ENCODE results near the gene MYG1.

MYG1 gene, protein sequence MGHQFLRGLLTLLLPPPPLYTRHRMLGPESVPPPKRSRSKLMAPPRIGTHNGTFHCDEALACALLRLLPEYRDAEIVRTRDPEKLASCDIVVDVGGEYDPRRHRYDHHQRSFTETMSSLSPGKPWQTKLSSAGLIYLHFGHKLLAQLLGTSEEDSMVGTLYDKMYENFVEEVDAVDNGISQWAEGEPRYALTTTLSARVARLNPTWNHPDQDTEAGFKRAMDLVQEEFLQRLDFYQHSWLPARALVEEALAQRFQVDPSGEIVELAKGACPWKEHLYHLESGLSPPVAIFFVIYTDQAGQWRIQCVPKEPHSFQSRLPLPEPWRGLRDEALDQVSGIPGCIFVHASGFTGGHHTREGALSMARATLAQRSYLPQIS

DNA sequence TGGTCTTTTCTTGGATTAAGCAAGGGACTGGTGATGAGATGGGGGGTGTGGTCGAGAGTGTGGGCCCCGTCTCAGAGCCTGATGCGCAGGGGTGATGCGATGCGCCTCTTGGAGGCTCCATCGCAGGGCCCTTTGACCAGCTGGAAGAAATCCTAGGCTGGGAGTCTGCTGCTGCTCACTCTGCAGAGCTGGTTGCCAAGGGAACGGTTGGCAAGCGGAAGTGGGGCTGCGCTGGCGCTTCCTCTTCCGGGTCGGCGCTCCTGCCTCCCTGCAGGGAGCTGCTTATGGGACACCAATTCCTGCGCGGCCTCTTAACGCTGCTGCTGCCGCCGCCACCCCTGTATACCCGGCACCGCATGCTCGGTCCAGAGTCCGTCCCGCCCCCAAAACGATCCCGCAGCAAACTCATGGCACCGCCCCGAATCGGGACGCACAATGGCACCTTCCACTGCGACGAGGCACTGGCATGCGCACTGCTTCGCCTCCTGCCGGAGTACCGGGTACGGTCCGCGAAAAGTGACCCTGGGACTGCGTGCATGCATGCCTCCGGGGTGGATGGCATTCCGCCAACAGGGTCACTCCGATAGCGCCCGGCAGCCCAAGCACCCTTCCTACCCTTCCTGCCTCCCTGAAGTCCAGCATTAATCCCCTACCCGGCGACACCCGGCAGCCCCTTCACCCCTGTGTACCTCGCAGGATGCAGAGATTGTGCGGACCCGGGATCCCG lies at the start of gene MYG1:
Gene MYG1, plus strand, starts transcription at position 242 of the 727 bp plus-strand sequence. Its CDS starts 43 bp downstream, at position 285.
- DNase-seq (ENCODE audit: low read depth in 3 of 3, low spot score in 1 of 3): peak; percentile 52 to 68 (median 64)

DNA sequence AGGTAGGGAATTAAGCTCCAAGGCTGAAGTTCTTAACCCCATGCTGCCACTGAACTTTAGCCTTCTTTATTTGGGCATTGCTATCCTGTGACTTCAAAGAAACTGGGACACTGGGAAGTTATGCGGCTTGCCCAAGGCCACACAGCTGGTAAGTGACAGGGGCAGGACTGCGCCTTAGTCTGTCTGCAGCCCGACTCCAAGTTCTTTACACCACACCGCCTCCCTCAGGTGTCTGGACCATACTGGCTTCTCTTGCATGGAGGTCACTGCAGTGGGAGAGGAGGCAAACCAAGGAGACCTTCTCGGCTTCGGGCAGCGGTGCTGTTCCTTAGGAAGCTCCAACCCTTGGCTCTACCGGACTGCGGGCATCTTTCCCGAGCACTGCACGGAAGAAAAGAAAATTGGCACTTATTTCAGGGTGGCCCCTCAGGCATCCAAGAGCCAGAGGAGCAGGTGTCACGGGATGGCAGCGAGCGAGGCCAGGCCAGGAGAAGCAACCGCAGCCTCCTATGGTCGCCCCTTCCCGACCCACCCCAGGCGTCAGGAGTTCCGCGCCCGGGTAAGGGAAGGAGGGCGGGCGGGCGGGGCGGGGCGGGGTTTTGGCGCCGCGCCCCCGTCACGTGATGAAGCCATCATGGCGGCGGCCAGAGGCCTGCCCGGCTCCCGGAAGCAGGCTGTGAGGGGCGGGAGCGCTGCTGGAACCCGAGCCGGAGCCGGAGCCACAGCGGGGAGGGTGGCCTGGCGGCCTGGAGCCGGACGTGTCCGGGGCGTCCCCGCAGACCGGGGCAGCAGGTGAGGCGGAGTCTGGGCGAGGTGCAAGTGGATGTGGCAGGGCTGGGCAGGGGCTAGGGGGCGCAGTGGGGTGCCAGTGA lies 47.8 kb upstream of the MYG1 start:
- peak; percentile 29 to 50 (median 37) for DNase-seq (ENCODE audit: low read depth in 3 of 3, low spot score in 1 of 3)

DNA sequence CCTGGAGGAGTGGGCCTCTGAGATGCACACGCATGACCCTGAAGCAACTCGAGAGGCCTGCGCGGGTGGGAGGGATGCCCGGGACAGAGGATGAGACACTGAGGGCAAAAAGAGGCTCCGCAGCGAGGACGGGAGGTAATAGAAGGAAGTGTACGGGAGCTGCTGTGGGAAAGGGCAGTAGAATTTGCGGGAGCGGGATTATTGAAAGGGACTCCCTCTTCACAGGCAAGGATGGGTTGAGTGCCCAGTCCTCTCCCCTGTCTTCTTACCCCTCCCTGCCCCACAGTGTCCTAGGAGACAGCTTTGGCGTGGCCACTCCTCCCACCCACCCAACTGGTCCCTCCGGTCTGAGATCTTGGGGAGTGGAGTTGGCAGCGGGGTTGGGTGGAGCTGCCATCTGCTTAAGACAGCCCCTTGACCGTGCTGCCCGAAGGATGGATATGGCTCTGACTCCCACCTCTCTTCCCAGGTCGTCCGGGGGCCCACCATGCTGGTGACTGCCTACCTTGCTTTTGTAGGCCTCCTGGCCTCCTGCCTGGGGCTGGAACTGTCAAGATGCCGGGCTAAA lies 47.1 kb upstream of the MYG1 start:
- no peak for DNase-seq (ENCODE audit: low read depth in 3 of 3, low spot score in 1 of 3)

DNA sequence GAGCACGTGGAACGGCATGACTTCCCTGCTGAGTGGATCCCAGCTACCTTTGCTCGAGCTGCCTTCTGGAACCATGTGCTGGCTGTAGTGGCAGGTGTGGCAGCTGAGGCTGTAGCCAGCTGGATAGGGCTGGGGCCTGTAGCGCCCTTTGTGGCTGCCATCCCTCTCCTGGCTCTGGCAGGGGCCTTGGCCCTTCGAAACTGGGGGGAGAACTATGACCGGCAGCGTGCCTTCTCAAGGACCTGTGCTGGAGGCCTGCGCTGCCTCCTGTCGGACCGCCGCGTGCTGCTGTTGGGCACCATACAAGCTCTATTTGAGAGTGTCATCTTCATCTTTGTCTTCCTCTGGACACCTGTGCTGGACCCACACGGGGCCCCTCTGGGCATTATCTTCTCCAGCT lies 46.2 kb upstream of the MYG1 start:
- DNase-seq (ENCODE audit: low read depth in 3 of 3, low spot score in 1 of 3): no peak

DNA sequence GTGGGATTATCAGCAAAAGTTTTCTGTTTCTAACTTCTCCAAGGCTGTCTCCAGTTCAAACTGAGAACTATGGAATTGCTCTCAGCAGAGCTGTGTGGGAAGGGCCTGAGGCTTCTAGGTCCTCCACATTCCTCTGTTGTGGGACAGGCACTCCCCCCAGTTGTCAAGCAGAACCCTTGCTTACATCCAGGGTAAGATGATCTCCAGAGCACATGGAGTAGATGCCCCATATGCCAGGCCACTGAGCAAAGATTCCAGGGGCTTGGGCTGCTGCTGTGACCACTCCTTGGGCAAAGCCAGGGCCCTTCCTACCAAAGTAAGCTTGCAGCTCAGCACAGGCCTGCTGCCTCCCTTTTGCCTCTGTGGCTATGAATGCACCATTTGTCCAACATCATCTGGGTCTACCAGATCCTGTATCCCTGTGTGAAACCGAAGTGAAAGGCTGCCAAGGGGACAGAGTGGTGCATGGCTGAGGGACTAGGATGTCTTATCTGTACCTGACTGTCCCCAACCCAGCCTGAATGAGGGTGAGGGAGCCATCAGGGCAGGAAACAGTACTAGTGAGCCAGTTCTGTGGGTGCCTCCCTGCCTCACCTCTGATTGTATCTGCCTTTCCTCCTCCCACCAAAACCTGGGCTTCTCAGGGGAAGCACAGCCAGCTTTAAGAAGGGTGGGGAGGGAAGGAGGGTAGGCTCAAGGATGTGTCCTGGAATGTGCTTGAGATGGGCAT lies 44.5 kb upstream of the MYG1 start:
- no peak for DNase-seq (ENCODE audit: low read depth in 3 of 3, low spot score in 1 of 3)

DNA sequence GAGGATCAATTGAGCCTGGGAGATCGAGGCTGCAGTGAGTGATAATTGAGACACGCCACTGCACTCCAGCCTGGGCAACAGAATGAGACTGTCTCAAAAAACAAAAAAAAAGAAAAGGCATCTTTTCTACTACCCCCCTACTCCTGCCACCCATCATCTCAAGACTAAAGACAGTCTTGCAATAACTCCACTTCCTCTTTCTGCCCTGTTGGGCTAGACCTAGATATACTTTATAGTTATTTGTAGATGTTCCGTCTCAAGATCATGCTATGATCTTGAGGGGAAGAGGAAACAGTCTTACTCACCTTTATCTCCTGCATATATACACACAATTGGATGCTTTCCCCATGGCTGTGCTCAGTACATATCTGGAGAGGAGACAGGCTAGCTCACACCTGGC lies 43.5 kb upstream of the MYG1 start:
- DNase-seq (ENCODE audit: low read depth in 3 of 3, low spot score in 1 of 3): no peak

DNA sequence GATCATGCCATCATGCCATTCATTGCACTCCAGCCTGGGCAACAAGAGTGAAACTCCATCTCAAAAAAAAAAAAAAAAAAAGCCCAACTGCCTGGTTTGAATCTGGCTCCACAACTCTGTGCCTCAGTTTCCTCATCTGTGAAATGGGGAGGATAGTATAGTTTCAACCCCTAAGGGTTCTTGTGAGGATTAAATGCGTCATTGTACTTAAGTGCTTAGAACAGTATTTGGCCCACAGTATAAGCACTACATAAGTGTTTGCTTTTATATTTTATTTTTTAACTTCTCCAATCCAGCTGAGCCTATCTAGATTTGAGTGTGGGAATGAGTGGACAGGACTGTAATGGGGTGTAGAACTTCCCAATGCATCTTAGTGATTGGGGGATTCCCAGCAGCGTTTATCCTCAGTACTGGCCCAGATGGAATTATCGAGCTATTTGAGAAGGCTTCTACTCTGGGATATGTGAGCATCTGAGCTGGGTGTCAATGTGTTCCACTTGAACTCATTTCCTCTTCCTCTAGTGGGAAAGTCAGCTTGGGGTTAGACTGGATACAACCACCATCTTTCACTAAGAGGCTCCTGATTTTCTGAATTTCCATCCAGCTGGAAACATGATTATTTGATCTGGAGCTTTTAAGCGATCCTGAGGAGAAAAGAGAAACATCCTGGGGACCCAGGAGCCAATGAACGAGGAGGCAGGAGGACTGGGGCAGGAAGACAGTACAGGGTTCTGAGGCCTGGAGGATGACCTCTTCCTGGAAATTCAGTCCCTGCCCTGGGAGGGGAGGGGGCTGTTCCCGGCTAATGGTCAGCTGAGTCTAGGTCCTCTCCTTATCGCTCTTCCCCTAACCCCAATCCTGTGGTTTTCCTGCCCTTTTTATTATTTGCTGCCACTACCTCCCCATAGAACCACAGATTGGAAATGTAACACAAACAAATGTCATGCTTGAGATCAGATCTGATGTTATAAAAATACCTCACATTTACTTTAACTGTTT lies 40.7 kb upstream of the MYG1 start:
- DNase-seq (ENCODE audit: low read depth in 3 of 3, low spot score in 1 of 3): no peak

DNA sequence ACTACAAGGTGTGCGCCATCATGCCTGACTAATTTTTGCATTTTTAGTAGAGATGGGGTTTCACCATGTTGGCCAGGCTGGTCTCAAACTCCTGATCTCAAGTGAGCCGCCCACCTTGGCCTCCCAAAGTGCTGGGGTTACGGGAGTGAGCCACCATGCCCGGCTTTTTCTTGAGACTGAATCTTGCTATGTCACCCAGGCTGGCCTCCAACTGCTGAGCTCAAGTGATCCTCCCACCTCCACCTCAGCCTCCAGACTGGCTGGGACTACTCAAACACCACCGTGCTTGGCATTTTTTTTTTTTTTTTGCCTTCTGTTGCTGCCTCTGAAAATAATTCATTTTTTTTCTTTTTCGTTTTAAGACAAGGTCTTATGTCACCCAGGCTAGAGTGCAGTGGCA lies 39.6 kb upstream of the MYG1 start:
- DNase-seq (ENCODE audit: low read depth in 3 of 3, low spot score in 1 of 3): no peak

DNA sequence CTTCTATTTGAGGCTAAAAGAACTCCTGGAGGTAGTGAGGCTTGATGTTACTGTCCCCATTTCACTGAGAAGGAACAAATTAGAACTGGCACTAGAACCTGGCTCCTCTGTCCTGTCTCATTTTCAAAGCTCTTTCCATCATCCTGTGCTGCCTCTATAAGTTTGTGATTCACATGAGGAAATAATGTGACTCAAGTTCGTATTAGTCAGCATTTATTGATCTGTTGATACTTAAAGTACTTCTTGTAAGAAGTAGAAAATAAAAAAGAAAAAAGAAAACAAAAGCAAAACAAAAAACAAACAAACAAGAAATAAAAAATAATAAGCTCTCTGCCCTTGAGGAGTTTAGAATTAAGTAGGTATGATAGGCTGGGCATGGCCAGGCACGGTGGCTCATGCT lies 33.7 kb upstream of the MYG1 start:
- DNase-seq (ENCODE audit: low read depth in 3 of 3, low spot score in 1 of 3): no peak

DNA sequence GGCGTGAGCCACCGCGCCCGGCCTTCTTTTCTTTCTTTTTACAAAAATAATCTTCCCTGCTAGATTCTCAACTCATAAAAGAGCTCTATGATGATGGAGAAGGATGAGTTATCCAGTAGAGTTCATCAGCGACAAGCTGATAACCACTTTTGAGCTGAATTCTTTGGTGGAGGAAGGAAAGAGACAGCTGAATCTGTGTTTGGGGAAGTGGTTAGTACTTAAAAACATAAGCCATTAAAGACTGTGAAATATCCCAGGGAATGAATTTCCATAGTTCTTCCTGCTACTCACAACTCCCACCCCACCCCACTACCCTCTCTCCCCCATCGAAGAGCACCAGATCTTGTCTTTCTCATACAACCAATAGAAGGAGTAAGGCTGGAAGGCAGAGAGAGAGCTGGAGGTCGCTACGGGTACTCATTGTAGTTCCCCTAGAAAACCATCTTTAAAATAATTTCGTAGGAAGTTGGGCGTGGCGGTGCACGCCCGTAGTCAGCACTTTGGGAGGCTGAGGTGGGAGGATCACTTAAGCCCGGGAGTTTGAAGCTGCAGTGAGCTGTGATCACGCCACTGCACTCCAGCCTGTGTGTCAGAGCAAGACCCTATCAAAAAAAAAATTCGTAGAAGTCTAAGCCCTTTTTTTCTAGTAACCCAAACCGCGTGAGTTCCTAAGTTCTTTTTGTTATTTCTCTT lies 32.0 kb upstream of the MYG1 start:
- DNase-seq (ENCODE audit: low read depth in 3 of 3, low spot score in 1 of 3): no peak

DNA sequence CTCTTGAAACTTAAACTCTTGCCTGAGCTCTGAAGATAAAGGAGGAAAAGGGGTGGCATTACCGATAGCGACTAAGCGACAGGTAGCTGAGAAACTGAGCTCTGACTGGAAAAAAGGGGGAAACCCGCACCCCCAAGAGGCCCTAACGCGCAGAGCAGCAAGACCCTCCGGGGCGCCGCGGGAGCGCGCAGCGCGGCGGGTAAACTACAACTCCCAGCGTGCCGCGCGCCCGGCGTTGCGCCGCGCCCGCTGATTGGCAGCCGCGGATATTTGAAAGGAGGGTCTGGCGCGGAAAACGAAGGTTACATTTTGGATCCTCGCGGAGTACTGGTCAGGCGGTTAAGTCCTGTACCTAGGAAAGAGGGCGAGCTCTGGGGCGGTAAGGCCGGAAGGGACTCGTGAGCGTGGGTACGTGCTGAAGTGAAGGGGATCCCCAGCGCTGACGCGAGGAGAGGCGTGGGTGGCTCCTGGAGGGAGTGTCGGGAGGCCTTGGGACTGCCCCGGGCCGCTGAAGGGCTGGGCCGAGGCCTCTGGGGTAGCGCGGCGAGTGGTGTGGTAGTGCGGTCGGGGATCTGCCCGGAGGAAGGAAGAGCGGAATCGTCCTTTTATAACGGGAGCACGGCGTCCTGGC lies 31.4 kb upstream of the MYG1 start, which contains the start of gene ESPL1:
Gene ESPL1, plus strand, starts transcription at position 301 of the 631 bp plus-strand sequence. CDS start 468 bp downstream, outside the sequence.
- peak; percentile 46 to 68 (median 64) for DNase-seq (ENCODE audit: low read depth in 3 of 3, low spot score in 1 of 3)

DNA sequence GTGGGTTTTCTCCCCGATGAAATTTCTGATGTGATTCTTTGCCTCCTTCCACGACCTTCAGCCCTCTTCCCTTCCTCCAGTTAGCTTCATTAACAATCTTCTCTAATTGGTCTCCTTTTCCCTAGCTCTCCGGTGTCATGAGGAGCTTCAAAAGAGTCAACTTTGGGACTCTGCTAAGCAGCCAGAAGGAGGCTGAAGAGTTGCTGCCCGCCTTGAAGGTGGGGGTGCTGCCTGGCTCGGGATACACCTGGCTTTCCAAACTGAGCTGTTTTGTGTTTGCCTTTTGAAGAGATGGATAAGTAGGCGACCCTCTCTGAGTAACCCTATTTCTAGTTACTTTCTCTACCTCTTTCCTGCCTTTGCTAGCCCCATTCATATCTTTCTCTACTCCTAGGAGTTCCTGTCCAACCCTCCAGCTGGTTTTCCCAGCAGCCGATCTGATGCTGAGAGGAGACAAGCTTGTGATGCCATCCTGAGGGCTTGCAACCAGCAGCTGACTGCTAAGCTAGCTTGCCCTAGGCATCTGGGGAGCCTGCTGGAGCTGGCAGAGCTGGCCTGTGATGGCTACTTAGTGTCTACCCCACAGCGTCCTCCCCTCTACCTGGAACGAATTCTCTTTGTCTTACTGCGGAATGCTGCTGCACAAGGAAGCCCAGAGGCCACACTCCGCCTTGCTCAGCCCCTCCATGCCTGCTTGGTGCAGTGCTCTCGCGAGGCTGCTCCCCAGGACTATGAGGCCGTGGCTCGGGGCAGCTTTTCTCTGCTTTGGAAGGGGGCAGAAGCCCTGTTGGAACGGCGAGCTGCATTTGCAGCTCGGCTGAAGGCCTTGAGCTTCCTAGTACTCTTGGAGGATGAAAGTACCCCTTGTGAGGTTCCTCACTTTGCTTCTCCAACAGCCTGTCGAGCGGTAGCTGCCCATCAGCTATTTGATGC lies 30.6 kb upstream of the MYG1 start:
- DNase-seq (ENCODE audit: low read depth in 3 of 3, low spot score in 1 of 3): no peak

DNA sequence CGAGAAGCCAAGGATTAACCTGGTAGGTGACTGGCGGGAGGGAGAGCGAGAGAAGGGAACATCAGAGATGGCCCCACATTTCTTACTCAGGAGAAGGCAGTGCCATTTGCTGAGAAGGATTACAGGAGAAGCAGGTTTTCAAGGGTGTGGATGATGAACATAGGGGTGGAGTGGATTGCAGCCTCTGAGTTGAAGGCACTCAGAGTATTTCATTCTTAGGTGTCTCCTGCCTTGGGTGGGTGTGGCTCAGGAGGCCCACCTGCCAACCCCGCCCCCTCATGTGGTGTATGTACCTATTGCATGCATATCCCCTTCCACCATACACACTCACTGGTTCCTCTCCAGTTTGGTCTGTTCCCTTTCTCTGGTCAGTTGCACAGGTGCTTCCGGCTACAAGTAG lies 25.1 kb upstream of the MYG1 start:
- no peak for DNase-seq (ENCODE audit: low read depth in 3 of 3, low spot score in 1 of 3)

DNA sequence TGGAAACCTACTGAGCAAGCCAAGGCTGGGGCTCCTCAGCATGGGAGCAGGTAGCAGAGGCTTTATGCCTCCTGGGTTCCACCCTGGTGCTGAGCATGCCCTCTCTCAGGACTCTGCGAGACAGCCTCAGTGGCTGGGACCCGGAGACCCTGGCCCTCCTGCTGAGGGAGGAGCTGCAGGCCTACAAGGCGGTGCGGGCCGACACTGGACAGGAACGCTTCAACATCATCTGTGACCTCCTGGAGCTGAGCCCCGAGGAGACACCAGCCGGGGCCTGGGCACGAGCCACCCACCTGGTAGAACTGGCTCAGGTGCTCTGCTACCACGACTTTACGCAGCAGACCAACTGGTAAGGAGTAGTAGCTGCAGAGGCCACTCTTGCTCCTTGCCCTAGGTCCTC lies 23.0 kb upstream of the MYG1 start:
- DNase-seq (ENCODE audit: low read depth in 3 of 3, low spot score in 1 of 3): no peak

DNA sequence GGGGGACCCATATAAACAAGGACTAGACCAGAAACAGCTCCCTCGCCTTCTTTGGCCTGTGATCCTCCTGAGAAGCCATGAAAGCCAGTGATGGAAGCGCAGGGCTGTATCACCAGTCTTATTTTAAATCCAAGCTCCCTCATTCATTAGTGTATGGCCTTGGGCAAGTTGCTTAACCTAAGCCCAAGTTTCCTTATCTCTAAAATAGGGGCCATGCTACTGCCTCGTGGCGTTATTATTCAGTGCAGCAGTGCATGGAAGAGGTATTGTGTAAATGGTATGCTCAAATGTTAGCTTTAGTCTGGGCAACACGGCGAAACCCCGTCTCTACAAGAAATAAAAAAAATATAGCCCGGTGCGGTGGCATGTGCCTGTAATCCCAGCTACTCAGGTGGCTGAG lies 21.5 kb upstream of the MYG1 start:
- no peak for DNase-seq (ENCODE audit: low read depth in 3 of 3, low spot score in 1 of 3)

DNA sequence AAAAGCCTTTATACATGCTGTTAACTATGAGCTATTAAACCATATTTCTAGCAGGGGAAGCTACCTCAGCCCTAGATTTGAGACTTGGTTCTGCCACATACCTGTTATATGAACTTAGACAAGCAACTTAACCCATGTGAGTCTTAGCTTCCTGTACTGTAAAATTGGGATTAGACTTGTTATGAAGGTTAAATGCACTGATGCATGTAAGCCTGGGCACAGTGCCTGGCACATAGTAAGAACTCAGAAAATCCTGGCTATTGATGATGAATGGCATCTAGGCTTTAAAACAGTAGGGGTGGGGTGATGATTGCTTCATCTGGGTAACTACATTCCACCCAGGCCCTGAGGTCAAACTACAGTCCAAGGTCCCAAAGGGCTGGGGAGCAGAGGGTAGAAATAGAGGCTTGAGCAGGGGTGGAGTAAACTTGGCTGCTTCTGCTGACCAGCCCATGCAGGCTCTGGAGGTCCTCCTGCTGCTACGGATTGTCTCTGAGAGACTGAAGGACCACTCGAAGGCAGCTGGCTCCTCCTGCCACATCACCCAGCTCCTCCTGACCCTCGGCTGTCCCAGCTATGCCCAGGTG lies 20.1 kb upstream of the MYG1 start:
- DNase-seq (ENCODE audit: low read depth in 3 of 3, low spot score in 1 of 3): no peak

Data from stimulated activated CD4-positive, alpha-beta T cell treated with anti-CD3 and anti-CD28 coated beads, TNF-alpha, amount 100 ng/mL, for 1 hour (primary cell).